SU-DHL-6 (cell line): ENCODE results near the gene COX11.

Source experiments
- H2AFZ ChIP-seq: fragments of 200-600 bp; sonication (generic); 2 replicates; pipeline ENCODE4 v1.6.1; 2014; ENCODE audit warnings: low read depth, mild to moderate bottlenecking, moderate library complexity, mixed read lengths, antibody characterized with exemption, low read length; ENCODE audit not compliant: severe bottlenecking
- H3F3A ChIP-seq: fragments of 200-600 bp; shearing (Covaris generic); 2 replicates; pipeline ENCODE4 v1.6.0; 2016; ENCODE audit warnings: antibody characterized with exemption, mild to moderate bottlenecking; ENCODE audit not compliant: insufficient read depth
- H3K27ac ChIP-seq: fragments of 200-600 bp; sonication (generic); 2 replicates; pipeline ENCODE4 v1.5.1; 2016; ENCODE audit warnings: low read depth, mild to moderate bottlenecking, low read length, moderate library complexity, mixed read lengths
- H3K27me3 ChIP-seq: fragments of 200-600 bp; sonication (generic), shearing (Covaris generic); 2 replicates; pipeline ENCODE4 v1.6.0; 2014; ENCODE audit warnings: mild to moderate bottlenecking, low read length
- H3K36me3 ChIP-seq: fragments of 200-600 bp; sonication (generic); 2 replicates; pipeline ENCODE4 v1.6.1; 2014; ENCODE audit warnings: mild to moderate bottlenecking, low read length, mixed read lengths
- H3K4me2 ChIP-seq: fragments of 300-600, 200-600 bp; shearing (Covaris generic), sonication (generic); 2 replicates; pipeline ENCODE4 v1.6.0; 2014; ENCODE audit warnings: low read length, low read depth, mild to moderate bottlenecking; ENCODE audit not compliant: poor library complexity, severe bottlenecking
- H3K4me3 ChIP-seq: fragments of 200-600 bp; sonication (generic); 2 replicates; pipeline ENCODE4 v1.5.1; 2014; ENCODE audit warnings: antibody characterized with exemption, low read length, mild to moderate bottlenecking, mixed read lengths; ENCODE audit not compliant: insufficient read depth, poor library complexity, severe bottlenecking
- H3K79me2 ChIP-seq: fragments of 200-600 bp; sonication (generic); 2 replicates; pipeline ENCODE4 v1.6.1; 2014; ENCODE audit warnings: mild to moderate bottlenecking, low read length, moderate library complexity; ENCODE audit not compliant: insufficient read depth
- H3K9ac ChIP-seq: fragments of 200-600 bp; sonication (generic); 2 replicates; pipeline ENCODE4 v1.7.0; 2014; ENCODE audit warnings: mild to moderate bottlenecking, low read length
- H3K9me2 ChIP-seq: fragments of 200-600 bp; sonication (generic); replicated peaks from 2 replicates; pipeline ENCODE4 v1.6.1; 2014; ENCODE audit warnings: low read length; ENCODE audit not compliant: insufficient read depth
- H3K9me3 ChIP-seq: fragments of 200-600 bp; sonication (generic); 2 replicates; pipeline ENCODE4 v1.6.1; 2014; ENCODE audit warnings: low read length, mixed read lengths; ENCODE audit not compliant: insufficient read depth
- H4K20me1 ChIP-seq: fragments of 200-600 bp; sonication (generic); 2 replicates; pipeline ENCODE4 v1.6.1; 2014; ENCODE audit warnings: low read depth, mild to moderate bottlenecking, antibody characterized with exemption, low read length, moderate library complexity, mixed read lengths
- CTCF ChIP-seq: fragments of 200-600 bp; sonication (generic); IDR thresholded peaks from one replicate; pipeline ENCODE4 v1.5.1; 2017; ENCODE audit warnings: antibody characterized with exemption, mild to moderate bottlenecking, low read length, moderate library complexity; ENCODE audit not compliant: insufficient read depth, poor library complexity, severe bottlenecking
- EZH2phosphoT487 ChIP-seq: fragments of 200-600 bp; sonication (generic), shearing (Covaris generic); conservative IDR thresholded peaks from 2 replicates; pipeline ENCODE4 v1.6.1; 2018; ENCODE audit warnings: mild to moderate bottlenecking, antibody characterized with exemption, low read length, moderate library complexity, mixed read lengths

Gene COX11

GRCh38 chr17:54945231-54945630 is 23.2 kb downstream of the COX11 start:
- H2AFZ ChIP-seq, result no peak overlapping the region
- H3K9me2 ChIP-seq, result no peaks in the 10 kb centered on the region
- H3K79me2 ChIP-seq, result no peaks in the 10 kb centered on the region
- H3K9me3 ChIP-seq, result no peaks in the 10 kb centered on the region
- H3K9ac ChIP-seq, result no peak overlapping the region
- no peaks in the 10 kb centered on the region for H3F3A ChIP-seq
- no peak for TF ChIP-seq EZH2phosphoT487
- TF ChIP-seq CTCF, result no peak
- no peaks in the 10 kb centered on the region for H3K36me3 ChIP-seq
- no peaks in the 10 kb centered on the region for H4K20me1 ChIP-seq
- no peak overlapping the region for H3K4me3 ChIP-seq
- no peak overlapping the region for H3K27ac ChIP-seq
- no peaks in the 10 kb centered on the region for H3K27me3 ChIP-seq
- H3K4me2 ChIP-seq, result no peak overlapping the region

- Histone ChIP-seq H3F3A (no peaks in the 10 kb centered on the region), H3K36me3 (no peaks in the 10 kb centered on the region), H3K4me3 (no peak overlapping the region), H3K4me2 (no peak overlapping the region), H4K20me1 (no peaks in the 10 kb centered on the region), H3K27ac (no peak overlapping the region), H3K27me3 (no peaks in the 10 kb centered on the region), H3K9me2 (no peaks in the 10 kb centered on the region), H3K79me2 (no peaks in the 10 kb centered on the region), H3K9me3 (no peaks in the 10 kb centered on the region), H3K9ac (no peak overlapping the region), H2AFZ (no peak overlapping the region)
- TF ChIP-seq EZH2phosphoT487 (no peak), CTCF (no peak)
These were observed 23.7 kb downstream of the COX11 start for GRCh38 chr17:54944796-54945195.

GRCh38 chr17:54941285-54941684 is 27.2 kb downstream of the COX11 start:
- no peaks in the 10 kb centered on the region for H3K36me3 ChIP-seq

More at GRCh38 chr17:54941285-54941684, 27.2 kb downstream of the COX11 start:
- Histone ChIP-seq H3K9ac (no peak overlapping the region), H3K79me2 (no peaks in the 10 kb centered on the region), H3K4me3 (no peak overlapping the region), H3F3A (no peaks in the 10 kb centered on the region), H2AFZ (no peak overlapping the region), H3K27me3 (no peaks in the 10 kb centered on the region), H3K9me3 (no peaks in the 10 kb centered on the region), H3K27ac (no peak overlapping the region), H4K20me1 (no peaks in the 10 kb centered on the region), H3K4me2 (no peak overlapping the region), H3K9me2 (no peaks in the 10 kb centered on the region)
- TF ChIP-seq CTCF (no peak), EZH2phosphoT487 (no peak)
